Astrocyte (in vitro differentiated cells and primary cell): ENCODE results near the gene PCDHGA7.

Experiments
- EZH2 ChIP-seq: IDR thresholded peaks from 2 replicates; pipeline ENCODE4 v1.6.1; 2012; ENCODE audit warnings: mild to moderate bottlenecking, low read length, inconsistent platforms; ENCODE audit not compliant: insufficient read depth
- TF ChIP-seq, protein P1 (sequence below): IDR thresholded peaks from 2 replicates; pipeline ENCODE4 v1.5.1; 2011; ENCODE audit warnings: low read depth, mild to moderate bottlenecking, inconsistent platforms, low read length, moderate library complexity; ENCODE audit not compliant: insufficient read depth

DNA sequence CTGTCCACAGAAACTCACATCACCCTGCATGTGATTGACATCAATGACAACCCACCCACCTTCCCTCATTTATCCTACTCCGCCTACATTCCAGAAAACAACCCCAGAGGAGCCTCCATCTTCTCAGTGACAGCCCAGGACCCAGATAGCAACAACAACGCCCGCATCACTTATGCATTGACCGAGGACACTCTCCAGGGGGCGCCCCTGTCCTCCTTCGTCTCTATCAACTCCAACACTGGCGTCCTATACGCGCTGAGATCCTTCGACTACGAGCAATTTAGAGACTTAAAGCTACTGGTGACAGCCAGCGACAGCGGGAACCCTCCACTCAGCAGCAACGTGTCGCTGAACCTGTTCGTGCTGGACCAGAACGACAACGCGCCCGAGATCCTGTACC lies 37.2 kb upstream of the PCDHGA7 start:
- TF ChIP-seq, protein P1, sequence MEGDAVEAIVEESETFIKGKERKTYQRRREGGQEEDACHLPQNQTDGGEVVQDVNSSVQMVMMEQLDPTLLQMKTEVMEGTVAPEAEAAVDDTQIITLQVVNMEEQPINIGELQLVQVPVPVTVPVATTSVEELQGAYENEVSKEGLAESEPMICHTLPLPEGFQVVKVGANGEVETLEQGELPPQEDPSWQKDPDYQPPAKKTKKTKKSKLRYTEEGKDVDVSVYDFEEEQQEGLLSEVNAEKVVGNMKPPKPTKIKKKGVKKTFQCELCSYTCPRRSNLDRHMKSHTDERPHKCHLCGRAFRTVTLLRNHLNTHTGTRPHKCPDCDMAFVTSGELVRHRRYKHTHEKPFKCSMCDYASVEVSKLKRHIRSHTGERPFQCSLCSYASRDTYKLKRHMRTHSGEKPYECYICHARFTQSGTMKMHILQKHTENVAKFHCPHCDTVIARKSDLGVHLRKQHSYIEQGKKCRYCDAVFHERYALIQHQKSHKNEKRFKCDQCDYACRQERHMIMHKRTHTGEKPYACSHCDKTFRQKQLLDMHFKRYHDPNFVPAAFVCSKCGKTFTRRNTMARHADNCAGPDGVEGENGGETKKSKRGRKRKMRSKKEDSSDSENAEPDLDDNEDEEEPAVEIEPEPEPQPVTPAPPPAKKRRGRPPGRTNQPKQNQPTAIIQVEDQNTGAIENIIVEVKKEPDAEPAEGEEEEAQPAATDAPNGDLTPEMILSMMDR, result no peak
- TF ChIP-seq EZH2, result no peak
